Testis (tissue), 3 donors: ENCODE measurements around the gene HADHA. TPM values are rescaled to one million over a fixed set of nuclear protein-coding genes. Genes with fewer than 3 reads are reported as not detected.

Source experiments
- DNase-seq: peaks from one replicate; pipeline ENCODE4 v3.0.0-alpha.2; 2019
- H3K27ac ChIP-seq, 2 donors: fragments of 200-600 bp; sonication (generic); one replicate each; pipeline ENCODE4 v1.5.1; 2019
- H3K27me3 ChIP-seq: fragments of 200-600 bp; sonication (generic); one replicate; pipeline ENCODE4 v1.5.1; 2019
- H3K36me3 ChIP-seq: fragments of 200-600 bp; sonication (generic); one replicate; pipeline ENCODE4 v1.5.1; 2017; ENCODE audit warnings: low read depth; ENCODE audit errors: missing control alignments
- H3K4me1 ChIP-seq: fragments of 200-600 bp; sonication (generic); one replicate; pipeline ENCODE4 v1.5.1; 2019
- H3K4me3 ChIP-seq, 2 donors: fragments of 200-600 bp; sonication (generic); one replicate each; pipeline ENCODE4 v1.5.1; 2017 to 2019
- H3K9me3 ChIP-seq: fragments of 200-600 bp; sonication (generic); one replicate; pipeline ENCODE4 v1.5.1; 2017
- POLR2A ChIP-seq: fragments of 450-650 bp; IDR thresholded peaks from one replicate; pipeline ENCODE4 v1.6.1; 2017; ENCODE audit warnings: antibody characterized with exemption, mild to moderate bottlenecking, moderate library complexity
- WGBS, 2 donors: methylation state at CpG; one replicate each; pipeline ENCODE4 v1.1.5; 2018; 5-methylcytosine and 5-hydroxymethylcytosine counted together
- intact Hi-C: fragments of 100-400 bp; cut with DNase I; formaldehyde crosslinking; loops from one replicate; pipeline ENCODE4 v1.15.1; 2023; ENCODE audit warnings: low total_unique reads
- polyA plus RNA-seq: library from polyadenylated mRNA; stranded (reverse); fragments of 350-450 nt; fragmentation: Illumina TruSeq; extraction: RNeasy Lipid Tissue Mini Kit (QIAGEN cat#74804); gene quantifications from one replicate; pipeline ENCODE4 v1.2.3, GENCODE V29; 2014; ENCODE audit warnings: low read depth, low replicate concordance; ENCODE audit not compliant: insufficient read depth
- total RNA-seq, 2 donors: library from RNA; depleted of rRNA; stranded (reverse); fragments of >200 nt; gene quantifications; one replicate each; pipeline ENCODE4 v1.2.3, GENCODE V29; 2016
- TF ChIP-seq, protein P1 (sequence below), 3 experiments: fragments of 450-650 bp in 2 of 3; fragments of 200-600 bp in 1 of 3; sonication (generic) in 1 of 3; IDR thresholded peaks; one replicate each; pipeline ENCODE4 v1.5.1; 2016 to 2019; ENCODE audit warnings: antibody characterized with exemption in 3 of 3, mild to moderate bottlenecking in 2 of 3, moderate library complexity in 1 of 3

The HADHA gene
- total and polyA plus RNA-seq, 3 donors from 2014 or later, result 93.7 to 161 (median 98.8) TPM

DNA sequence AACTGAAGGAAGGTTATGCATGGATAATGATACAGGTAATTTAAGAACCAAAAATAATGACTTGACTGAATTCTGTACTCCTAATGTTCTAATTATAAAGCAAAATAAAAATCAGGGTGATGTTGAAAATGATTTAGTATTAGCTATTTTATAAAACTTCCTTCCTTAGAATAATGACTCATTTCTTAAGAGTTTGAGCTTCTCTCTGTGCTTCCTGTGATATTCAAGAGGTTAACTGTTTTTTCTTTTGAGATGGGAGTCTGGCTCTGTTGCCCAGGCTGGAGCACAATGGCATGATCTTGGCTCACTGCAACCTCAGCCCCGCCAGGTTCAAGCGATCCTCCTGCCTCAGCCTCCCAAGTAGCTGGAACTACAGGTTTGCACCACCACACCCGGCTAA, 14.8 kb downstream of the HADHA start:
- DNase-seq, result no peak
- Histone ChIP-seq H3K4me1 (peaks cover 5% of the 10 kb centered on the region), H3K27ac (no peak overlapping the region), H3K4me3 (no peak overlapping the region), H3K27me3 (no peaks in the 10 kb centered on the region), H3K36me3 (no peaks in the 10 kb centered on the region), H3K9me3 (no peaks in the 10 kb centered on the region)
- intact Hi-C loops, result no loop called here
- WGBS, 2 donors, result 96 to 100% methylated on average over 3 of the region's 3 CpGs
- no peak for TF ChIP-seq POLR2A
- TF ChIP-seq, protein P1, sequence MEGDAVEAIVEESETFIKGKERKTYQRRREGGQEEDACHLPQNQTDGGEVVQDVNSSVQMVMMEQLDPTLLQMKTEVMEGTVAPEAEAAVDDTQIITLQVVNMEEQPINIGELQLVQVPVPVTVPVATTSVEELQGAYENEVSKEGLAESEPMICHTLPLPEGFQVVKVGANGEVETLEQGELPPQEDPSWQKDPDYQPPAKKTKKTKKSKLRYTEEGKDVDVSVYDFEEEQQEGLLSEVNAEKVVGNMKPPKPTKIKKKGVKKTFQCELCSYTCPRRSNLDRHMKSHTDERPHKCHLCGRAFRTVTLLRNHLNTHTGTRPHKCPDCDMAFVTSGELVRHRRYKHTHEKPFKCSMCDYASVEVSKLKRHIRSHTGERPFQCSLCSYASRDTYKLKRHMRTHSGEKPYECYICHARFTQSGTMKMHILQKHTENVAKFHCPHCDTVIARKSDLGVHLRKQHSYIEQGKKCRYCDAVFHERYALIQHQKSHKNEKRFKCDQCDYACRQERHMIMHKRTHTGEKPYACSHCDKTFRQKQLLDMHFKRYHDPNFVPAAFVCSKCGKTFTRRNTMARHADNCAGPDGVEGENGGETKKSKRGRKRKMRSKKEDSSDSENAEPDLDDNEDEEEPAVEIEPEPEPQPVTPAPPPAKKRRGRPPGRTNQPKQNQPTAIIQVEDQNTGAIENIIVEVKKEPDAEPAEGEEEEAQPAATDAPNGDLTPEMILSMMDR (IDR thresholded peaks at IDR 0.05), result no peak

DNA sequence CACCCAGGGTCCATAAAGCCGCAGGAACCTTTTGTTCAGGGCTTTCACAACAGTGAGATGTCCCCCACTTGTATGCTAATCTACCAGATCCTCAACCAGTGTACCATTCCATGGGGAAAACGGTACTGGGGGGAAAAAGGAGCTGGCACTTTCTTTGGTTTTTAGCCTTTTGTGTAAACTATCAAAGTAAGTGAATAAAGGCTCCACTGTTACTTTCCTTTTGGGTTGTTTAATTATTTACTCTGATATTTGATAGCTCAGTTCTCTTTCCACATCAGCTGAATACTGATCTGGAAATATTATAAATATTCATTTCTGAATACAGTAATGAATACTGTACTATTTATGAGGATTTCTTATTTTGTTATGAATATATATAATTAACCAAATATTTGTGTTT, 20.3 kb downstream of the HADHA start:
- H3K36me3 ChIP-seq, result no peaks in the 10 kb centered on the region
- H3K4me3 ChIP-seq, result no peak overlapping the region
- no peak for DNase-seq
- no peaks in the 10 kb centered on the region for H3K4me1 ChIP-seq
- H3K27me3 ChIP-seq, result no peaks in the 10 kb centered on the region
- TF ChIP-seq, protein P1 (IDR thresholded peaks at IDR 0.05), result no peak
- no peak for TF ChIP-seq POLR2A
- no peaks in the 10 kb centered on the region for H3K9me3 ChIP-seq
- H3K27ac ChIP-seq, result no peak overlapping the region
- WGBS, 2 donors, result 82 to 85% methylated on average over 2 of the region's 2 CpGs
- intact Hi-C loops, result no loop called here

DNA sequence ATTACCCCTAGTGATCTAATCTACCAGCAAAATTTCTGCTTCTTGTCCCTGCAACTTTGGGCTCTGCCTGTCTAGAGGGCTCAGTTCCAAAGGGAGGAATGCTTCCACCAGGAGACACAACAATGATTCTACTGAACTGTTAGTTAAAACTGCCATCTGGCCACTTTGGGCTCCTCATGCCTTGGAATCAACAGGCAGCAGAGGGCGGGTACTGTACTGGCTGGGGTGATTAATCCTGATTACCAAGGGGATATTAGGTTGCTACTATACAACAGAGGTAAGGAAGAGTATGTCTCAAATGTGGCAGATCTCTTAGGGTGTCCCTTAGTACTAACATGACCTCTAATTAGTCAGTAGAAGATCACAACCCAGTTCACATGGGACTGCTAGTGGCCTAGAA, 21.4 kb downstream of the HADHA start:
- Histone ChIP-seq H3K9me3 (no peaks in the 10 kb centered on the region), H3K27ac (no peak overlapping the region), H3K27me3 (no peaks in the 10 kb centered on the region), H3K4me1 (no peaks in the 10 kb centered on the region), H3K4me3 (no peak overlapping the region), H3K36me3 (no peaks in the 10 kb centered on the region)
- TF ChIP-seq, protein P1 (IDR thresholded peaks at IDR 0.05), result no peak
- no peak for TF ChIP-seq POLR2A
- intact Hi-C loops, result no loop called here
- no peak for DNase-seq
- 94 to 100% methylated on average over 1 of the region's 1 CpG for WGBS, 2 donors

DNA sequence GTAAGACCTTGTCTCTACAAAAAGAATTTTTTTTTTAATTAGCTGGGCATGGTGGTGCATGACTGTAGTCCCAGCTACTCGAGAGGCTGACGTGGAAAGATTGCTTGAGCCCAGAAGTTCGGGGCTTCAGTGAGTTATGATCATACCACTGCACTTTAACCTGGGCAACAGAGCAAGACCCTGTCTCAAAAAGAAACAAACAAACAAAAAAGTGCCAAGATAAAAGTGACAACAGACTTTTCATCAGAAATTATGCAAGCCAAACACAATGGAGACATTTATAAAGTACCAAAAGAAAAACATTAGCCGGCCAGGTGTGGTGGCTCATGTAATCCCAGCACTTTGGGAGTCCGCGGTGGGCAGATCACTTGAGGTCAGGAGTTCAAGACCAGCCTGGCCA, 26.7 kb downstream of the HADHA start:
- H3K36me3 ChIP-seq, result no peaks in the 10 kb centered on the region

DNA sequence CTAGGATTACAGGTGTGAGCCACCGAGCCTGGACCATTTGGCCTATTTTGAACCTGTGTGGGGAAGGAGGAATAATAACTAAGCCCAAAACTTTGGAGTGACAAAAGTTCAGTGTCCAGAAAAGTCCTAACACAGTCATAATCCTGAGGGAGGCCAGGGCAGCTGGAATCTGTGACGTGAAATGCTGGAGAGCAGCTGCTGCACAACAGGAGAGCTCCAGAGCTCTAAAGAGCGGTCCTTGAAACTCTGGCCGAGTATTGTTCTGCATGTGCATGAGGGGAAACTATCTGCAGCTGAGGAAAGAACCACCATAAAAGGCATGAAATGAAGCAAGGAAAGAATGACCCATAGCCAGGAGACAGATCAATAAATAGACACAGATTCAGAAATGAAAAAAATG, 27.8 kb downstream of the HADHA start:
- H3K9me3 ChIP-seq, result no peaks in the 10 kb centered on the region
- H3K4me1 ChIP-seq, result no peaks in the 10 kb centered on the region
- H3K27me3 ChIP-seq, result no peaks in the 10 kb centered on the region
- no peak overlapping the region for H3K4me3 ChIP-seq
- intact Hi-C loops, result no loop called here
- TF ChIP-seq POLR2A, result no peak
- TF ChIP-seq, protein P1 (IDR thresholded peaks at IDR 0.05), result no peak
- H3K27ac ChIP-seq, result no peak overlapping the region
- no peaks in the 10 kb centered on the region for H3K36me3 ChIP-seq
- DNase-seq, result no peak
- 96% methylated on average over 4 of the region's 4 CpGs for WGBS, 2 donors

More for the DNA sequence above, 26.7 kb downstream of the HADHA start:
- H3K27ac ChIP-seq, result no peak overlapping the region
- intact Hi-C loops, result no loop called here
- no peaks in the 10 kb centered on the region for H3K27me3 ChIP-seq
- no peak for TF ChIP-seq POLR2A
- no peaks in the 10 kb centered on the region for H3K4me1 ChIP-seq
- H3K4me3 ChIP-seq, result no peak overlapping the region
- 81 to 82% methylated on average over 6 of the region's 6 CpGs for WGBS, 2 donors
- no peak for DNase-seq
- no peaks in the 10 kb centered on the region for H3K9me3 ChIP-seq
